Islet of Langerhans (tissue), 1 donor: ENCODE measurements around the gene CTTNBP2.

Source experiments
- FAIRE-seq: peaks from one replicate; lab custom pipeline; 2011; peaks lifted over from hg19 to GRCh38; lab: Jason Lieb, UNC

The CTTNBP2 gene

GRCh38 chr7:117870448-117871130 lies 2.7 kb downstream of the CTTNBP2 start:
- FAIRE-seq: no peak

GRCh38 chr7:117869374-117869773 lies 3.9 kb downstream of the CTTNBP2 start:
- FAIRE-seq: no peak

DNA sequence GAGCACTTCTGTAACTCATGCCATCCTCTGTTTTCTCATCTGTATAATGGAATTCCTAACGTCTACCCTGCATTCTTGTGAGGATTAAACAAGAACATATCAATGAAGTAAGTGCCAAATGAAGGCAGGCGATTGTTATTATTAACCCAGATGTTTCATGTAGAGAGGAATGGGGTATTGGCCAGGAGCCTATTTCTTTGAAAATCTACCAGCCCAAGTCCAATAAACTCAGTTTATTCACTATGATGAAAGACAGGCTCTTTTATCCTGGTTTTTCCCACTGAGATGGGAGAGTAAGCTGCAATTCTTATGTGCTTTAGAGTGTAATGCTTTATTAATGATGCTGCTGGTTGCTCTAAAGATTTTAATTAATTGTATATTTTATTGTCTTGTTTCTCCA lies 9.6 kb downstream of the CTTNBP2 start:
- FAIRE-seq: no peak

DNA sequence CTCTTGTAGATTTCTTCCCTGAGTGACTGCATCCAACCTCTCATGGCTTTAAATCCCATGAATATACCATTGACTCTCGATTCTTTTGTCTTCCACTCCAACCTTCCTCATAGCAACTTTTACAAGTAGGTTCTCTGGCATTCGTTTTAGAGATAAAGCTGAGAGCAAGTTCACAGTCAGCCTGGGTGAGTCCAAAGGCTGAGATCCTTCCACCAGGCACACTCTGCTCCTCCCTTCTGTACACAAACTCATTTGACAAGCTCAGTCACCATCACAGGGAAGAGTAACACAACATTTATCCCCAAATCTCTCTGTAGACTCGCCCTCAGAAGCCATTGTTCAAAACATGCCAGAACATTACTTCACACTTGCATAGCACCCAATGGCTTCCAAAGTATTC lies 10.9 kb downstream of the CTTNBP2 start:
- no peak for FAIRE-seq

DNA sequence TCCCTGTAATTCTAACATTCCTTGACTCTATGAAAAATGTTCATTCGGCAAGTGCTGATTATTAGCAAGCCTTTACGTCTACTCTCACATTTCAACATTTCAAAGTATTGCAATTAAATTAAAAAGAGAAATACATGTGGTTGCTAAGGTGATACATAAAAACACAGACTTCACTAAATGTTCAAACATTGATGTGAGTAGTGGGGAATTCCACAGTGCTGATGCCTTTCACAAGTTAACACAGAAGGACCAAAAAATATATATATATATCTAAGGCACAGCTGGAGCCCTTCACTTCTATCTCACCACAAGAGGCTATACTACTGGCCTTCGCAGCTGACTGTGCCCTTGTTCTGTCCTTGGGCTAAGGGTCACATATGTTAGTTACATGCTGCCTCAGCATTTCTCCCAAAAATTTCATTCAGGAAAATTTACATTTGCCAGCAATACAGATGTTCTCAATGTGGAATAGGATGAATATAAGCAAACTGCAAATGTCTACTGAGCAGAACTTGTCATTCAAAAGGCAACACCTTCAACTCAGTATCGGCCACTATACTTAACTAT lies 13.9 kb downstream of the CTTNBP2 start:
- no peak for FAIRE-seq

GRCh38 chr7:117858712-117859111 lies 14.5 kb downstream of the CTTNBP2 start:
- FAIRE-seq: no peak

DNA sequence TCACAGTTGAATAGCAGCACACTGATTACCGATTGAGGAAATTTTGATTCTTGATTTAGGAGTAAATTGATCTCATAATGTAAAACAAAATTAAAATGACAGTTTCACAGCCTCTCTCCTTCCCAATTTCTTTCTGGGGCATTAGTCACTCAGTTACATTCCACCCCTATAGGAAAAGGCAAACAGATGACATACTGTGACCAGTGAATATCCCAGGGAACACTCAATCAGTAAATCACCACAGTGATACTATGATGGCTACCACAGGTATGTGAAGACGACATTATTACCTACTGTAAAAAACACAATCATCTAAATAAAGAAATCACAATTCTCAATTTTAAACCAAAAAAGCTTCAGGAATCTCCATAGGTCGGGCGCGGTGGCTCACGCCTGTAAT lies 15.5 kb downstream of the CTTNBP2 start:
- FAIRE-seq: no peak

DNA sequence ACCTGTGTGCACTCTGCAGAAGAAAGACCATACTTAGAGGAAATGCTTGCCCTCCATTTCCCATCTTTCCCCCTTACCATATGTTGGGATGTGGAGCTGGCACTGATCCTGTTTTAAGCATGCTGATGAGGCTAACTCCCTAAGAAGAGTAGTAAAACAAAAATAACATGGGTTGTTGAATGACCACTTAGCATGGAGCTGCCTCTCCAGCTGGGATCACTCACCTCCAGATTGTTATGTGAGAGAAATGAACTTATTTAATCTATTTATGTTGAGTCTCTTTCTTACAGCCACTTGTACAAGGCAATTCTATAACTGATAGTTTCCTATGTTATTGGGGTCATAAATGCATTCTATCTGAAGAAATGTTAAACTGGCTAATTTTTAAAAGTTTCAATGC lies 17.0 kb downstream of the CTTNBP2 start:
- no peak for FAIRE-seq

DNA sequence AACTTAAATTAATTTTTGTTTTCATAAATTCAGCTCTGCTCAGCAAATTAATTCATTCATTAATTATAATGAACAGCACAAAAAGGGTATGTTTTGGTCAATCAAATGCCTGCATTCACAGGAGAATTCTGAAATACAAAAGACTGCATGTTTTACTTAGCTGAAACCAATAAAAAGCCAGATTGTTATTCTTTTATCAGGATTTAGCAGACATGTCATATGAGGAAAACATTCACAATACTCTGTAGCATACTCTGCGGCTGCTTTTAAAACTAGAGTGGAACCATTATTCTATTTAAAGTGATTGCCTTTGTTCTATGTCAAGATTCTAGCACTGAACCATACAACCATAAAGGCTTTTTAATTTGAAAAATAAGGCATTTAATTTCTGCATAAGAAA lies 19.1 kb downstream of the CTTNBP2 start:
- FAIRE-seq: no peak

DNA sequence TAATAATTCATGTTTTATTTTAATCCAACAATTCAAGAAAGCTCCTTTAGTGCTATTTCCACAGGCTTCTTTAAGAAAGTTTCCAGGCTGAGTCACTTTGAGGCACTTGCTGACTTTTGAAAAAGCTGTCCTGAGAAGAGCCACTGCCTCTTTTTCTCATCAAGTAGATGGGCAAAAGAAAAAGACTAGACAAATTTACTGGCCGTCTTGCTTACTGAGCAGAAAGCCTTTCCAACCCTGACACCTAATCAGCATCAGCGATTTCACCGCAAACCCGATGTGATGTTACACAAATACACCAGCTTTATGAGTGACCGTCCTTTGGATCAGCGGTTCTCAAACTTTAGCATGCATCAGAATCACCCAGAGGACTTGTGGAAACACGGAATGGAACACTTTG lies 24.3 kb downstream of the CTTNBP2 start:
- FAIRE-seq: no peak

DNA sequence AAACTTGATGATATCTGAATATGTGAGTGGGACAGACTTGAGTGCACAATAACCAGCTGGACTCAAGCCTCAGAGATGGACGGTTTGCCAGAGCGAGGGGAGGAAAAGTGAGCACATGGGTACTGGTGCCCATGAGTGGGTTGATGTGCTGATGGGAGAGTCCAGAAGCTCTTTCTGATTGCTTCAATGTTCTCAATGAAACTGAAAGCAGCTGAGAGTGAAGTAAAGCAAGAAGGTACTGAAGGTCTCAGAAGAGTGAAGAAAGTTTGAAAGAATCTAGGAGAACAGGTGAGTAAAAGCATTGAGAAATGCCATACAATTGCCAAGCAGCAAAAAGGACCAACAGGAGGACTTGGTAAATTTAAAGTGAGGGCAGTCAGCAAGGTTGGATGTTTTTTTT lies 28.6 kb downstream of the CTTNBP2 start:
- no peak for FAIRE-seq

GRCh38 chr7:117841611-117842010 lies 31.6 kb downstream of the CTTNBP2 start:
- no peak for FAIRE-seq

DNA sequence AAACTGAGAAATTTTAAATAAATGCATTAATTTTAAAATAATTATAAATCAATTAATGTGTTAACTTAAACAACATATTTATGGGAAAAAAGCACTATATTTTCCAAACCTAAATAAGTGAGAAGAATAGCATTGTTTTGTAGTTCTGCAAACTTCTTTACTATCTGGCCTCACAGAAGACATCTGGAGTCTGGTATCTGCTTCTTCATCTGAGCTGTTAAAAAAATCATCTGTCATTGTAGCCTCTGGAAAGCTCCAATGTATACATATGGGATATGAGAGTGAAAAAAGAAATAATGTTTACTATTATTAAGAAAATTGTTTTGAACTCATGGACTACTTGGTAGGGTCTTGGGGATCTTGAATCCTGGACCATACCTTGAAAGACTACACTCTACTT lies 32.2 kb downstream of the CTTNBP2 start:
- no peak for FAIRE-seq

DNA sequence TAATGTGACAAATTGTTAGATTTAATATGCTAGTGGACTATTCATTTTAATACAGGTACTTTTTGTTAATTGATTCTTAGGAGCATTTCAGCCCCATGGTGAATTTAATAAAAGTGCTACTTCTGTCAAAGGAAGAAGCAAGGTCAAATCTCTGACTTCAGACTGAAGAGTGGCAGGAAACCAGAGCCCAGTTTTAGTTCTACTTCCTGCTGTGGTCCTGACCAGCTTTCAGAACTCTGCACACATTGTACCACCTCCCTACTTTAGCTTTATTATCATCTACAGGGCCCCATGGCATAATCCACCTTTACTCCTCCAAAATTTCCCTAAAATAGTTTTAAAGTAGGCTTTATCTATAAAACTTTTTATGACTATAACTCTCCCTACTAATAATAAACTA lies 33.7 kb downstream of the CTTNBP2 start:
- FAIRE-seq: no peak

DNA sequence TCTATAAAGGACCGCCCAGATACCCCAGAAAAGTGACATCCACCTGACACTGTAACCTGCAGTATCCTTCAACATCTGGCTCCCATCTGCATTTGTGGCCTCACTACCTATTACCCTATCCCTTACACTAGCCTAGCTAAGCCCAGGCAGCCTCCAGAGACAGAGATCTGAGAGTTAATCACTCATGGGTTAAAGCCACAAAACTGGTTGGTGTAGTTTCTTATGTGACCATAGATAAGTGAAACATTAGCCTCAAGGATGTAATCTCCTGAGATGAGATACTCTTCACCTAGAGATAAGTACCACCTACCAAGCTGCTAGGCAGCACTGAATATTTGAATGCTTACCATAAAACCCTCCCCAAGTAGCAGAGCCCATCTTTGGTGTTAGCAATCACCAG lies 35.4 kb downstream of the CTTNBP2 start:
- no peak for FAIRE-seq

DNA sequence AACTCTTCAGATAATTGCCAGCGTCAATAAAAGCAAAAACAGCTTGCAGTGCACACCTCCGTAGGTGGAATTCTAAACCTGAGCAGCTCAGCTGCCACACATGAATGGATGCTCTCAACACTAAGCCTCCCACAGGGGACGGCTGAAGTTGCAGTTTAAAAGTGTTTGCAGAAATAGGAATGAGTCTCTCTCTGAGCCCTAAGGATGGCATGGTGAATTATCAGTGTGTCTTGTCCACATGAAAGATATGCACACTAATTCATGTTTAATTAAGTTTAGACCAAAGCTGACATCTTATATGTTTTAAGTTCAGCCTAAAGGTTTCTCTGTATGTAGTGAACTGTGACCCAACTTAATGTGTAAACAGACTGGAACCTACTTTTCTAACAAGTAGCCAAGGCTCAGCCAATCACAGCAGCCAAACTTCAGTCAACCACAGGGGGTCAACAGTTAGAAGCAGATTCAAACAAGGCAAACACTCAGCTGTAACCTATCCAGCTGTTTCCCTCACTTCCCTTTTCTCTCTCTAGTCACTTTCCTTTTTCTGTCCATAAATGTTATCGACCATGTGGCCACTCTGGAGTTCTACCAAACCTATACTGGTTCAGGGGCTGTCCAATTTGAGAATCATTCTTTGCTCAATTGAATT lies 38.1 kb downstream of the CTTNBP2 start:
- no peak for FAIRE-seq

DNA sequence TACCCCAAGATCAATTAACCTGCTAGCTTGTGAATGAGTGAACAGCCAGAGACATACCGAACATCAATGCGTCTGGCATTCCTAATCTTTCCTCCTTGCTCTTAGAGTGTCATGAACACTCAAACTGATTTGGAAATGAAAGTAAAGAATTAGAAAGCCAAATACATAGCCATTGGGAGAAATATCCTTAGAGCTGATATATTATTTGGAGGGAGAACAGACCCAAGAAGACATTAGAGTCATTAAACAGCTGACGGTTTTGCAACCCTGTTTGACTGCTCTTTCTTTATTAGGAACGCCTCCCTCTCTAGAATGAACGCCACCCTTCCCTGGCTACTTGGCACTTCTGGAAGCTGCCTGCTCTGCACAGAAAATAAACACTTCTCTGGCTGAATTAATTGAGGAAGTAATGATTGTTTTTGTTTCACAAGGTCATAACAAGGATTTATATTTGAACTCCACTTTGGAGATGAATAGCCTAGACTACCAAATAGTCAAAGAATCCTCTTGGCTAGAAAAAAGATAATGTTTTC lies 42.8 kb downstream of the CTTNBP2 start:
- FAIRE-seq: peak; percentile 9

GRCh38 chr7:117829450-117830117 lies 43.7 kb downstream of the CTTNBP2 start:
- FAIRE-seq: no peak

DNA sequence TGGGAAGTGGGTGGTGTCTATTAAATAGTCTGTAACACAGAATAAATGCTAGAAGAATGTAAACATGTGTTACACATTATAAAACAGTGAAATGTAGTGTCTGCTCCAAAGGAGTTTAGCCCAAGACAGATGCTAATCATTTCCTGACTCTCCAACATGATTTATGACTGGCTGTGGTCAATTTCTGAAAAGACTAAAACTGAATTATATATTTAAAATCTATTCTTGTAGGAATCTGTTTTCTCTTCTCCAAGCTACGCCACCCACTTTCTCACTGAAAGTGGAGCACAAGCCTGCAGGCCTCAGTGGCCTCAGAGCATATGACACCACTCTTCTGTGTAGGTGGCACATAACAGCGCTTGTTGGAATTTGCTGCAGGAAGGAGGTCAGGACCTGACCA lies 44.4 kb downstream of the CTTNBP2 start:
- FAIRE-seq: no peak

- peak; percentile 79 for FAIRE-seq
These were observed 45.4 kb downstream of the CTTNBP2 start for GRCh38 chr7:117827862-117828261.

- no peak for FAIRE-seq
These were observed 48.1 kb downstream of the CTTNBP2 start for GRCh38 chr7:117825132-117825531.

- FAIRE-seq: no peak
These were observed 48.6 kb downstream of the CTTNBP2 start for GRCh38 chr7:117824592-117824991.

DNA sequence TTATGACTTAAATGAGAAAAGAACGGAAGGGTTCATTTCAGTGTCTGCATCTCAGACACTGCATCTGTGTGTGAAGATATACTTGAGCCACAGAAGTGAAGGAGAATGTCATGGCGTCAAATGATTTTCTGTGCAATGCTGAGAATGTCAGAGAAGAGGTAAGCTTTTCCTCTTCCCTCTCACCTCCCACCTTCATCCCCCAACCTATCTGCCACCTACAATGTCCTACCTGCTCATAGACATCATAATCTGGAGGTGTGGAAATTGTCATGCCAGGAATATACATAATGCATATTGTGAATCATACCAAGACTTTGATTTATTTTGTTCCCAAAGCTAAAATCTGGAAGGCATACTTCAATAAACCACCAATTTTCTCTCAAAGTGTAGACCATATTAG lies 53.7 kb downstream of the CTTNBP2 start:
- no peak for FAIRE-seq
